GM12872 (cell line): ENCODE data around the gene ZP2.

Experiments
- TF ChIP-seq, protein P1 (sequence below): IDR thresholded peaks from 3 replicates; pipeline ENCODE4 v1.5.1; 2011; ENCODE audit warnings: low read depth, mild to moderate bottlenecking, low read length, moderate library complexity; ENCODE audit not compliant: insufficient read depth

Gene ZP2

DNA sequence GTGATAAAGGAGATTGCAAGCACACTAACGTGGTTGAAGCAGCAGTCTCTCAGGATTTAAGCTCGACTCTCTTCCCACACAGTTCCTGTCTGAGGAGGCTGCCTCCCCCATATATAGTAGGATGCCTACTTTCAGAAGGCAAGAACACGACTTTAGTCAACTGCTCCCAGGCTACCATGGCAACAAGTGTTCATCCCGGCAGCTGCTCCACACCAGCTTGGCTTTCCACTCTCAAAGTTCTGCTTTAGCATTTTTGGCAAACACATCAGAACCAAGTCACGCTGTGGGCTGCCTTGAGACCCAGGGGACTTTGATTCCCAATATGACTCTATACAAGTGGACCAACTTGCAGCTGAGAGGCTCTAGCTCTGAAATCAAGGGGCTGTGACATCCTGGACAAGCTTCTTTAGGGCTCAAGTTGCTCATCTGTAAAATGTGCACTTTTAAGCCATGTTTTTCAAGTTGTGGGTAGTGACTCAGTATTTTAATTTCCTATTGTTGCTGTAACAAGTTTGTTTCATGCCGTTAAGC is 16.5 kb downstream of the ZP2 start:
- TF ChIP-seq, protein P1, sequence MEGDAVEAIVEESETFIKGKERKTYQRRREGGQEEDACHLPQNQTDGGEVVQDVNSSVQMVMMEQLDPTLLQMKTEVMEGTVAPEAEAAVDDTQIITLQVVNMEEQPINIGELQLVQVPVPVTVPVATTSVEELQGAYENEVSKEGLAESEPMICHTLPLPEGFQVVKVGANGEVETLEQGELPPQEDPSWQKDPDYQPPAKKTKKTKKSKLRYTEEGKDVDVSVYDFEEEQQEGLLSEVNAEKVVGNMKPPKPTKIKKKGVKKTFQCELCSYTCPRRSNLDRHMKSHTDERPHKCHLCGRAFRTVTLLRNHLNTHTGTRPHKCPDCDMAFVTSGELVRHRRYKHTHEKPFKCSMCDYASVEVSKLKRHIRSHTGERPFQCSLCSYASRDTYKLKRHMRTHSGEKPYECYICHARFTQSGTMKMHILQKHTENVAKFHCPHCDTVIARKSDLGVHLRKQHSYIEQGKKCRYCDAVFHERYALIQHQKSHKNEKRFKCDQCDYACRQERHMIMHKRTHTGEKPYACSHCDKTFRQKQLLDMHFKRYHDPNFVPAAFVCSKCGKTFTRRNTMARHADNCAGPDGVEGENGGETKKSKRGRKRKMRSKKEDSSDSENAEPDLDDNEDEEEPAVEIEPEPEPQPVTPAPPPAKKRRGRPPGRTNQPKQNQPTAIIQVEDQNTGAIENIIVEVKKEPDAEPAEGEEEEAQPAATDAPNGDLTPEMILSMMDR = no peak

DNA sequence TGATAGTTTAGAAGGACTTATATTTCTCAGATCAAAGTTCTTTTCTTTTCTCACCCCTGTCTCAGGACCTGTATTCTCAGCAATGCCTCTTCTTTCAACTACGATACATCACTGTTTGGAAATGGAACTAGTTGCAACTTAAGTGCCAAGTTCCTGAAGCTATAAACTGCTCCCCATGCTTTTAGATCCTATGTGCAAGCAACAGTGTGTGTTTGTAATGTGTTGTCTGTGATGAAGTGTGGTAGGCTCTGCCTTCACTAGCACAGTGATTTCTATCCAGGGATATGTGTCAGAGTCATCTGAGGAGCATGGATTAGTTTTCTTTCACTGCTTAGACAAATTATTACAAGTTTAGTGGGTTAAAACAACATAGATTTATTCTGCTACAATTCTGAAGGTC is 18.4 kb downstream of the ZP2 start:
- TF ChIP-seq, protein P1 = no peak

DNA sequence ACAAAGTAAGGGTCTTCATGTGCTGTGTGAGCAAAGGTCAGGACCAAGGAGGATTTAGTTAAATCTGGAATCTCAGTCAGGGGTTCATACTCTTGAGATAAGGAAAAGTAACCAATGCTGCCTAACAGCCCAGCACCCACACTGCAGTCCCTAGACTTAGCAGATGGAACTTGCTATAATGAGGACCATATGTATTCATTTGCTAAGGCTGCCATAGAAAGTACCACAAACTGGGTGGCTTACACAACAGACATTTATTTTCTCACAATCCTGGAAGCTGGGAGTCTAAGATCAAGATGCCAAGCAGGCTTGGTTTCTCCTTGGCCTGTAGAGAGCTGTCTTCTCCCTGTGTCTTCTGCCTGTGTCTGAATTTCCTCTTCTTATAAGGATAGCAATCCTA is 20.8 kb downstream of the ZP2 start:
- TF ChIP-seq, protein P1 = no peak

DNA sequence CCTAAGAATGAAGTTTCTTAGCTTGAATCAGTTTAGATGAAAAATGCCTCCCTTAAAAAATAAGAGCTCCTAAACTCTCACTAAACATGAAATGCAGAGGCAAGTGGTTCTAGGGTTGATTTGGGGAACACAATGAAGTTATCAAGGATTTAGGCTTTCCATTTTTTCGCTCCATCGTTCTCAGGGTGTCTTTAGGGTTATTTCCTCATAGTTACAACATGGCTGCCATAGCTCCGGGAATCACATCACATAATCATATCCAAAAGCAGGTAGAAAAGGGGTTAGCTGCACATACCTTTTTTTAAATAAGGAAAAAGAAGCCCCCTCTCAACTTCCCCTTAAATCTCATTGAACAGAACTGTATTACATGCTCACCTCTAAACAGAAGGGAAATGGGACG is 21.4 kb downstream of the ZP2 start:
- TF ChIP-seq, protein P1 = no peak

DNA sequence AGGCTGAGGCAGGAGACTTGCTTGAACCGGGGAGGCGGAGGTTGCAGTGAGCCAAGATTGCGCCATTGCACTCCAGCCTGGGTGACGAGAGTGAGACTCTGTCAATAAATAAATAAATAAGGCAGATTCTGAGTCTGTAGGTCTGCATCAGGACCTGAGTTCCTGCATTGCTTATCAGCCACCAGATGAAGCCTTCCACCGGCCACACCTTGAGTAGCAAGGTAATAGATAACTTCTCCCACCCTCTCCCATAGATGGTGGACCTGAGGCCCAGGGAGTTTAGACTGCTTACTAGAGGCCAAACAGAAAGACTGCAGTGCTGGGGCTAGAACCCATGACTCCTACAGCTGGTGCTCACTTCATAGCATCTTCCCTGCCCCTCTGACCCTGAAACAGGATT is 22.1 kb downstream of the ZP2 start:
- TF ChIP-seq, protein P1 = no peak

DNA sequence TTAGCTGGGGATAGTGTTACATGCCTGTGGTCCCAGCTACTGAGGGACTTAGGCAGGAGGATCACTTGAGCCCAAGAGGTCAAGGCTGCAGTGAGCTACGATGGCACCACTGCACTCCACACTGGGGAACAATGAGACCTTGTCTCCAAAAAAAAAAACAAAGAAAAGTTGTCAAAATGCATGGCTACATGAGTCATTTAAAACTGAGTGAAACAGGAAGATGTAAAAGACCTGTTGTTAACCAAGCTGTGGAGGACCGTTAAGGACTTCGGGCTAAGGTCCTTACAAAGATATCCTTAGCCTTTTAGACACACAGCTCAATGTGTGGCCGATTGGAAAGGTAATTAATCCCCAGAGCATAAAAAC is 25.1 kb downstream of the ZP2 start:
- TF ChIP-seq, protein P1 = no peak

DNA sequence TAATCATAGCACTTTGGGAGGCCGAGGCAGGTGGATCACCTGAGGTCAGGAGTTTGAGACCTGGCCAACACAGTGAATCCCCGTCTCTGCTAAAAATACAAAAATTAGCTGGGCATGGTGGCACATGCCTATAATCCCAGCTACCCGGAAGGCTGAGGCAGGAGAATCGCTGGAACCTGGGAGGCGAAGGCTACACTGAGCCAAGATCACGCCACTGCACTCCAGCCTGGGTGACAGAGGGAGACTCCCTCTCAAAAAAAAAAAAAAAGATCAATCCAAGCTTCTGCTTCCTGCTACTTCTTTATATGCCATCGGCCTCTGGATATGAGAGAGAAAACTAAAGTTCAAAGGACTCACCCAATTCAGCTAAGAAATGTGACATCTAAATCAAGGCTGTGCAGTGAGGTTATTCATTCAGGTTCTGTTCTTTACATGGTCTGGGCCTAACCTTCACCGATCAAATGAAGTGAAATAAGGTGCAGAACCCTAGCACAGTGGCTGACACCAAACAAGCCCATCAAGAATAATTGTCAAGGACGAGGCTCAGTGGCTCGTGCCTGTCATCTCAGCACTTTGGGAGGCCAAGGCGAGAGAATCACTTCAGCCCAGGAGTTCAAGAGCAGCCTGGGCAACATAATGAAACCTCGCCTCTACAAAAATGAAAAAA is 25.6 kb downstream of the ZP2 start:
- TF ChIP-seq, protein P1 = no peak
